NT2/D1 (cell line): Measurements from ENCODE around the gene ZNF32.

Source experiments
- SUZ12 ChIP-seq: IDR thresholded peaks from 2 replicates; pipeline ENCODE4 v1.6.1; 2011; ENCODE audit not compliant: insufficient read length, insufficient read depth; ENCODE audit errors: extremely low read depth
- YY1 ChIP-seq: IDR thresholded peaks from 2 replicates; pipeline ENCODE4 v1.6.1; 2011; ENCODE audit not compliant: insufficient read length, insufficient read depth
- ZNF274 ChIP-seq: IDR thresholded peaks from 2 replicates; pipeline ENCODE4 v1.6.1; 2011; ENCODE audit warnings: mild to moderate bottlenecking, low read depth, low read length

- TF ChIP-seq YY1 (no peak), SUZ12 (no peak), ZNF274 (no peak)
Measured at GRCh38 chr10:43655311-43655710, 6.6 kb upstream of the ZNF32 start.
